Body of pancreas (tissue), 4 donors: Measurements from ENCODE around the gene BACH2. TPM values are rescaled to one million over a fixed set of nuclear protein-coding genes. Genes with fewer than 3 reads are reported as not detected.

Source experiments
- ATAC-seq: fragments of 150-250 bp; one replicate; pipeline ENCODE4 v1.9.1; 2016
- DNase-seq, 4 donors: peaks; one replicate each; pipeline ENCODE4 v3.0.0-alpha.2; 2019
- H3K27ac ChIP-seq, 4 donors: fragments of 200-600 bp; sonication (generic); 1 replicate in 3 of 4; 2 replicates in 1 of 4; pipeline versions ENCODE4 v1.5.1 to v1.6.1; 2016 to 2019; ENCODE audit warnings: mild to moderate bottlenecking in 1 of 4, mixed read lengths in 1 of 4, moderate library complexity in 1 of 4
- H3K27me3 ChIP-seq, 2 donors: fragments of 200-600 bp; sonication (generic); one replicate each; pipeline ENCODE4 v1.6.0; 2016; ENCODE audit warnings: mild to moderate bottlenecking in 1 of 2
- H3K36me3 ChIP-seq, 2 donors: fragments of 200-600 bp; sonication (generic); replicated peaks in 1 of 2; 2 replicates each; pipeline ENCODE4 v1.5.1; 2016; ENCODE audit warnings: low read depth in 2 of 2; ENCODE audit not compliant: insufficient read depth in 1 of 2
- H3K4me1 ChIP-seq: fragments of 200-600 bp; sonication (generic); one replicate; pipeline ENCODE4 v1.6.0; 2016
- H3K4me3 ChIP-seq, 2 donors: fragments of 200-600 bp; sonication (generic); 1 replicate in 1 of 2; 2 replicates in 1 of 2; pipeline ENCODE4 v1.5.1; 2016 to 2019
- H3K9me3 ChIP-seq, 3 donors: fragments of 200-600 bp; sonication (generic); 1 replicate in 2 of 3; 2 replicates in 1 of 3; pipeline ENCODE4 v1.5.1; 2016
- POLR2A ChIP-seq, 3 donors: fragments of 450-650 bp; IDR thresholded peaks; one replicate each; pipeline ENCODE4 v1.6.1; 2016; ENCODE audit warnings: antibody characterized with exemption in 3 of 3, mild to moderate bottlenecking in 2 of 3
- WGBS, 2 donors: methylation state at CpG; one replicate each; pipeline ENCODE4 v1.1.5; 2017; 5-methylcytosine and 5-hydroxymethylcytosine counted together
- intact Hi-C: fragments of 100-400 bp; cut with DNase I; formaldehyde crosslinking; loops from one replicate; pipeline ENCODE4 v1.15.1; 2023
- total RNA-seq, 2 donors: library from RNA; depleted of rRNA; stranded (reverse); fragments of >200 nt; gene quantifications; one replicate each; pipeline ENCODE4 v1.1.0, GENCODE V29; 2016
- TF ChIP-seq, protein P1 (sequence below), 7 experiments: fragments of 450-650 bp in 4 of 7; fragments of 200-600 bp in 3 of 7; sonication (generic) in 3 of 7; IDR thresholded peaks; one replicate each; pipeline ENCODE4 v1.5.1; 2016 to 2019; ENCODE audit warnings: antibody characterized with exemption in 7 of 7

Gene BACH2
- total RNA-seq, 2 donors from 2014 or later: 2.1 to 3.3 TPM

GRCh38 chr6:90231798-90232197 lies 64.8 kb downstream of the BACH2 start:
- intact Hi-C loops: no loop called here

GRCh38 chr6:90231308-90231707 lies 65.3 kb downstream of the BACH2 start:
- Histone ChIP-seq H3K27ac (no peak overlapping the region), H3K27me3 (no peaks in the 10 kb centered on the region), H3K36me3 (no peaks in the 10 kb centered on the region), H3K9me3 (no peaks in the 10 kb centered on the region), H3K4me1 (no peaks in the 10 kb centered on the region), H3K4me3 (no peak overlapping the region)
- intact Hi-C loops: no loop called here
- TF ChIP-seq, protein P1, sequence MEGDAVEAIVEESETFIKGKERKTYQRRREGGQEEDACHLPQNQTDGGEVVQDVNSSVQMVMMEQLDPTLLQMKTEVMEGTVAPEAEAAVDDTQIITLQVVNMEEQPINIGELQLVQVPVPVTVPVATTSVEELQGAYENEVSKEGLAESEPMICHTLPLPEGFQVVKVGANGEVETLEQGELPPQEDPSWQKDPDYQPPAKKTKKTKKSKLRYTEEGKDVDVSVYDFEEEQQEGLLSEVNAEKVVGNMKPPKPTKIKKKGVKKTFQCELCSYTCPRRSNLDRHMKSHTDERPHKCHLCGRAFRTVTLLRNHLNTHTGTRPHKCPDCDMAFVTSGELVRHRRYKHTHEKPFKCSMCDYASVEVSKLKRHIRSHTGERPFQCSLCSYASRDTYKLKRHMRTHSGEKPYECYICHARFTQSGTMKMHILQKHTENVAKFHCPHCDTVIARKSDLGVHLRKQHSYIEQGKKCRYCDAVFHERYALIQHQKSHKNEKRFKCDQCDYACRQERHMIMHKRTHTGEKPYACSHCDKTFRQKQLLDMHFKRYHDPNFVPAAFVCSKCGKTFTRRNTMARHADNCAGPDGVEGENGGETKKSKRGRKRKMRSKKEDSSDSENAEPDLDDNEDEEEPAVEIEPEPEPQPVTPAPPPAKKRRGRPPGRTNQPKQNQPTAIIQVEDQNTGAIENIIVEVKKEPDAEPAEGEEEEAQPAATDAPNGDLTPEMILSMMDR (IDR thresholded peaks at IDR 0.05): no peak
- TF ChIP-seq POLR2A (IDR thresholded peaks at IDR 0.05): no peak
- no peak for DNase-seq
- 68 to 70% methylated on average over 2 of the region's 2 CpGs for WGBS, 2 donors
- ATAC-seq: peak; percentile 47

More at GRCh38 chr6:90231798-90232197, 64.8 kb downstream of the BACH2 start:
- ATAC-seq: no peak
- no peak for TF ChIP-seq POLR2A (IDR thresholded peaks at IDR 0.05)
- TF ChIP-seq, protein P1 (IDR thresholded peaks at IDR 0.05): no peak
- Histone ChIP-seq H3K4me3 (no peak overlapping the region), H3K27ac (no peak overlapping the region), H3K36me3 (no peaks in the 10 kb centered on the region), H3K27me3 (no peaks in the 10 kb centered on the region), H3K9me3 (no peaks in the 10 kb centered on the region), H3K4me1 (no peaks in the 10 kb centered on the region)
- 59 to 89% methylated on average over 1 of the region's 1 CpG for WGBS, 2 donors
- DNase-seq: no peak

DNA sequence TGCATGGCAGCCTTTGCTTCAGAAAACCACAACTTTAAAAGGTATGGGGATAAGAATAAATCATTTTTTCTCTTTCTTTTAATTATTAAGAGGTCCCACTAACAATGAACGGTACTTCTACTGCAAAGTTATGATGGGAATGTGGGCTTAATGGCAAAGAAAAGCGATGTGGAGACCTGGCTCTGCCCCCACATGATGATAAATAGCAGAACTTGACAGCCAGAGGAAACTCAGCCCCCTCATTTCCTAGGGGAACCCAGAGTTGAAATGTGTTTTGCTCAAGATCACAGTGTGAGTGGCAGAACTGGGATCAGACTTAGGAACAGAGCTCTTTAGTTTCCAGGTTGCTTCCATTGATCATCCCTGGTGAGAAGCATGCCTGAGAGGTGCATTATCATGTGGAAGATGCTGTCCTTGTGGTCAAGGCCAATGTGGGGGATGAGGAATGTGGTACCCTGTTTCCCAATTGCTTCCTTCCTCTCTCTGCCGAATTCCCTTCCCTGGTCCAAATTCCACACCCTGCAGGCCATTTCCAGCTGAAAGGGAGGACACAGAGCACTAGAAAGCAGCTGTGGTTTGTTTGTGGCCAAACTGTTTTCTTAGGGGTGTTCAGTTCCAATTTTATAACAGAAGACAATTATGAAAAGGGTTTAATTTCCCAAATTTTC lies 66.0 kb downstream of the BACH2 start:
- 41 to 71% methylated on average over 3 of the region's 3 CpGs for WGBS, 2 donors
- no peak for DNase-seq
- no peak overlapping the region for H3K27ac ChIP-seq
- no peak for TF ChIP-seq POLR2A (IDR thresholded peaks at IDR 0.05)
- TF ChIP-seq, protein P1 (IDR thresholded peaks at IDR 0.05): no peak
- ATAC-seq: peak; percentile 40
- no peaks in the 10 kb centered on the region for H3K27me3 ChIP-seq
- H3K4me3 ChIP-seq: no peak overlapping the region
- no peaks in the 10 kb centered on the region for H3K36me3 ChIP-seq
- no peaks in the 10 kb centered on the region for H3K4me1 ChIP-seq
- intact Hi-C loops: no loop called here
- H3K9me3 ChIP-seq: no peaks in the 10 kb centered on the region

- H3K36me3 ChIP-seq: no peaks in the 10 kb centered on the region
- no peak for DNase-seq
- TF ChIP-seq, protein P1 (IDR thresholded peaks at IDR 0.05): no peak
- no peak for TF ChIP-seq POLR2A (IDR thresholded peaks at IDR 0.05)
- intact Hi-C loops: no loop called here
- no peaks in the 10 kb centered on the region for H3K9me3 ChIP-seq
- H3K27ac ChIP-seq: no peak overlapping the region
- H3K27me3 ChIP-seq: no peaks in the 10 kb centered on the region
- no peak overlapping the region for H3K4me3 ChIP-seq
- H3K4me1 ChIP-seq: no peaks in the 10 kb centered on the region
- WGBS, 2 donors: 79 to 85% methylated on average over 9 to 10 of the region's 10 CpGs
- no peak for ATAC-seq
These were observed 67.2 kb downstream of the BACH2 start for GRCh38 chr6:90229331-90230010.
